ENCODE measurements around the gene SLC15A4.

DNA sequence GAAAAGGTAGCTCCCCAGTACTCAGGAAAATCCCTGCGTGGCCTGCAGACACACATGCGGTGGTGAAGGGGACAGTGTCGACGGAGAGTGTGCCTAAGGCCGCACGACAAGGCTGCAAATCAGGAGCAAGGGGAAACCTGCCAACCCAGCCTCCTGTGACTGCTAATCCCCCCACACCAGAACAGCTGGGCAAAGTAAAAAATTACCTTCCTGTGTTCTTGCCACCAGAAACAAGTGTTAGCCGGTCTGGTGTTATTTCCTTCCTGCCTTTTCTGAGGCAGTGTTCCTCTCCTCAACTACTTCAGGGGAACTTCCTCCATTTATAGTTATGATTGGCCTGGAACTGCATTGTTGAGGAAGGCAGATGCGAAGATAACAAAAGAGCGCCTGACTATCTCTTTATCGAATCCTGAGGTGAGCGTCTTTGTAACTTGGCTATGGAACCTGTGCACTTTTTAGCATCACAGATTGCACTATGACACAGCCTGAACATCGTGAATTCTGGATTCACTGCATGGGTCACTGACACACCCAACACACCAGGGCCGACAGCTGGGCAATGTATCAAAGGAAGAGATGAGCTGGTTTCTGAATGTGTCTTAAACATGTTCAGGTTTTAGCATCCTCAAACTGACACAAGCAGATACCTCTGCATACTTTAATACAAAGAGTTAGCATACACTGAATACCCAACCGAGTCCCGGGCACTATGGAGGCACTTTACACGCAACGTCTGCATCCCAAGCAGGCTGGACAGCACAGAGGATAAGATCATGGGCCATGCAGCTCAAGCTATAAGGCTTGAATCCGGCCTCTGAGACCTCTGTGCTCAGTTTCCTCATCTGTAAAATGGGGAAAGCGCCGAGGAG is 28.9 kb downstream of the SLC15A4 start:
- TF ChIP-seq CTCF (IDR thresholded peaks at IDR 0.05) (no peak), POLR2A (IDR thresholded peaks at IDR 0.05; ENCODE audit: low read depth) (no peak), POLR2AphosphoS5 (IDR thresholded peaks at IDR 0.05) (no peak)
